Loucy (cell line): ENCODE results near the gene KCTD8.

ENCODE experiments used
- H2AFZ ChIP-seq: fragments of 200-600 bp; sonication (generic); 2 replicates; pipeline ENCODE4 v1.6.0; 2016; ENCODE audit warnings: antibody characterized with exemption, mild to moderate bottlenecking, low read length, moderate library complexity
- H3F3A ChIP-seq: fragments of 200-600 bp; 2 replicates; pipeline ENCODE4 v1.6.0; 2016; ENCODE audit warnings: antibody characterized with exemption, low read depth, mild to moderate bottlenecking
- H3K27me3 ChIP-seq: fragments of 200-600 bp; sonication (generic); 2 replicates; pipeline ENCODE4 v1.6.1; 2014; ENCODE audit warnings: low read length, mild to moderate bottlenecking; ENCODE audit not compliant: insufficient read depth, poor library complexity, severe bottlenecking
- H3K36me3 ChIP-seq: fragments of 200-600 bp; sonication (generic); 2 replicates; pipeline ENCODE4 v1.6.1; 2016; ENCODE audit warnings: low read length; ENCODE audit not compliant: insufficient read depth
- H3K4me1 ChIP-seq: fragments of 200-600 bp; sonication (generic); 2 replicates; pipeline ENCODE4 v1.5.1; 2014; ENCODE audit warnings: low read length, mild to moderate bottlenecking; ENCODE audit not compliant: insufficient read depth, poor library complexity, severe bottlenecking
- H3K4me2 ChIP-seq: fragments of 200-600 bp; sonication (generic); 2 replicates; pipeline ENCODE4 v1.6.0; 2014; ENCODE audit warnings: antibody characterized with exemption, low read length, low read depth, mild to moderate bottlenecking; ENCODE audit not compliant: poor library complexity, severe bottlenecking
- H3K4me3 ChIP-seq: fragments of 200-600 bp; sonication (generic); 2 replicates; pipeline ENCODE4 v1.5.1; 2014; ENCODE audit warnings: low read length, mild to moderate bottlenecking, mixed read lengths; ENCODE audit not compliant: poor library complexity, severe bottlenecking
- H3K79me2 ChIP-seq: fragments of 200-600 bp; sonication (generic); 2 replicates; pipeline ENCODE4 v1.6.1; 2014; ENCODE audit warnings: low read length; ENCODE audit not compliant: insufficient read depth
- H3K9ac ChIP-seq: fragments of 200-600 bp; sonication (generic); 2 replicates; pipeline ENCODE4 v1.6.0; 2014; ENCODE audit warnings: mild to moderate bottlenecking, low read depth, low read length, moderate library complexity; ENCODE audit not compliant: poor library complexity, severe bottlenecking
- H3K9me2 ChIP-seq: fragments of 200-600 bp; sonication (generic); replicated peaks from 2 replicates; pipeline ENCODE4 v1.6.1; 2016; ENCODE audit warnings: low read depth, low read length, mixed read lengths
- H3K9me3 ChIP-seq: fragments of 200-600 bp; sonication (generic); 2 replicates; pipeline ENCODE4 v1.6.1; 2014; ENCODE audit warnings: mild to moderate bottlenecking, antibody characterized with exemption, low read length, low read depth; ENCODE audit not compliant: insufficient read depth
- H4K20me1 ChIP-seq: fragments of 200-600 bp; sonication (generic); 2 replicates; pipeline ENCODE4 v1.6.0; 2014; ENCODE audit warnings: antibody characterized with exemption, low read length, mild to moderate bottlenecking; ENCODE audit not compliant: insufficient read depth, poor library complexity, severe bottlenecking
- CTCF ChIP-seq: fragments of 200-600 bp; sonication (generic); conservative IDR thresholded peaks from 2 replicates; pipeline ENCODE4 v1.5.1; 2014; ENCODE audit warnings: mild to moderate bottlenecking, antibody characterized with exemption, low read length
- EZH2phosphoT487 ChIP-seq: fragments of 200-600 bp; IDR thresholded peaks from 2 replicates; pipeline ENCODE4 v1.6.1; 2018; ENCODE audit warnings: antibody characterized with exemption, mild to moderate bottlenecking, moderate library complexity, borderline replicate concordance

The KCTD8 gene

GRCh38 chr4:44422912-44423311 lies 25.7 kb downstream of the KCTD8 start:
- Histone ChIP-seq H3K4me2 (no peak overlapping the region), H3K9ac (no peak overlapping the region), H3K9me2 (no peaks in the 10 kb centered on the region), H4K20me1 (no peaks in the 10 kb centered on the region), H3F3A (no peaks in the 10 kb centered on the region), H3K9me3 (no peaks in the 10 kb centered on the region), H3K27me3 (no peaks in the 10 kb centered on the region), H2AFZ (no peak overlapping the region), H3K36me3 (no peaks in the 10 kb centered on the region), H3K79me2 (no peaks in the 10 kb centered on the region), H3K4me1 (no peaks in the 10 kb centered on the region), H3K4me3 (no peak overlapping the region)
- TF ChIP-seq EZH2phosphoT487 (no peak), CTCF (no peak)

GRCh38 chr4:44421330-44422065 lies 27.1 kb downstream of the KCTD8 start:
- Histone ChIP-seq H3F3A (no peaks in the 10 kb centered on the region), H4K20me1 (no peaks in the 10 kb centered on the region), H3K4me1 (no peaks in the 10 kb centered on the region), H3K9me3 (no peaks in the 10 kb centered on the region), H3K79me2 (no peaks in the 10 kb centered on the region), H3K27me3 (no peaks in the 10 kb centered on the region), H3K9me2 (no peaks in the 10 kb centered on the region), H2AFZ (no peak overlapping the region), H3K9ac (no peak overlapping the region), H3K4me3 (no peak overlapping the region), H3K36me3 (no peaks in the 10 kb centered on the region), H3K4me2 (no peak overlapping the region)
- no peak for TF ChIP-seq EZH2phosphoT487
- no peak for TF ChIP-seq CTCF

- no peak overlapping the region for H3K4me3 ChIP-seq
- TF ChIP-seq EZH2phosphoT487 (no peak), CTCF (no peak)
- no peaks in the 10 kb centered on the region for H3K9me2 ChIP-seq
- no peaks in the 10 kb centered on the region for H3F3A ChIP-seq
- no peaks in the 10 kb centered on the region for H3K9me3 ChIP-seq
- no peak overlapping the region for H2AFZ ChIP-seq
- H3K36me3 ChIP-seq = no peaks in the 10 kb centered on the region
- no peak overlapping the region for H3K9ac ChIP-seq
- H3K79me2 ChIP-seq = no peaks in the 10 kb centered on the region
- no peak overlapping the region for H3K4me2 ChIP-seq
- H3K4me1 ChIP-seq = no peaks in the 10 kb centered on the region
- H4K20me1 ChIP-seq = no peaks in the 10 kb centered on the region
- H3K27me3 ChIP-seq = no peaks in the 10 kb centered on the region
Observed at GRCh38 chr4:44415251-44415650, 33.4 kb downstream of the KCTD8 start.
